T47D (cell line): ENCODE measurements around the gene SIPA1L3.
"Not testable (repeated sequence)": the region's sequence is repeated elsewhere in the genome, so short reads cannot be mapped to it uniquely, and the experiment has no call there.

Experiments used
- DNase-seq, 2 experiments: peaks; one replicate each; pipeline versions ENCODE4 v3.0.0 to v3.0.0-alpha.2; 2011 to 2012; ENCODE audit warnings: low read depth in 1 of 2, low spot score in 1 of 2
- JUND ChIP-seq: IDR thresholded peaks from 2 replicates; pipeline ENCODE4 v1.6.1; 2012; ENCODE audit warnings: low read depth
- in situ Hi-C: cut with HindIII; loops from 2 replicates; pipeline ENCODE4 v1.10.0; 2016; ENCODE audit warnings: low sequenced_read_pairs, low pct_unique_long_range_greater_than_20kb

The SIPA1L3 gene

DNA sequence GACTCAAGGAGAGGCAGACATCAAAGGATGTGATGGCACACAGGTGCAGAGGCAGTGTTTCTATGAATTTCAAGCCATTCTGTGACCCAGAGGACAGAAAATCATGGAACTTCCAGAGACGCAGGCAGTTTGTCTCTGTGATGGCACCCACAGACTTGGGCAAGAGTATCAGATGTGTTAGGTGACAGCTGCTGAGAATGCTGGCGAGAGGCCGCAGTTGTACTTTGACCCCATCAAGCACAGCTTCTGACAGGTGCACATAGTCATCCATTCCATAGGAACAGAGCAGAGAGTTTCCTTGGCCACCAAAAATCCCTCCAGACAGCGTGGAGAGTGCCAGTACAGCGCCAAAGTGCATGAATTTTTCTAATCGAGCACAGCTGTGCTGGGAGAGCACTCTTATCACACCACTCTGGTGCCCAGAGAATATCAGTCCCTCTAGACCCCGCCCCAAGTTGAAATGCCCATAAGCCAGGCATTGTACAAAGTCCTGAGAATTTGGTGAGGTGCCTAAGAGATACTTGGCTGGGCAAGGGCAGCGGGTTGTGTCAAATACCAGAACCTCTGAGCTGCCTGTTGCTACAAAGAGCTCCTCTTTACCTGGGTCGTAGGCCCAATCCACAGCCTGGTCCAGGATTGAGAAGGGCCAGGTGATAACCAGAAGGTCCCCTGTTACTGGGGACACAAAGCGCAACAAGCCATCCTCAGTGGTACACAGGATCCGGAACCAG is 13.0 kb upstream of the SIPA1L3 start:
- in situ Hi-C loops, result no loop called here
- DNase-seq, result no peak
- no peak for TF ChIP-seq JUND

DNA sequence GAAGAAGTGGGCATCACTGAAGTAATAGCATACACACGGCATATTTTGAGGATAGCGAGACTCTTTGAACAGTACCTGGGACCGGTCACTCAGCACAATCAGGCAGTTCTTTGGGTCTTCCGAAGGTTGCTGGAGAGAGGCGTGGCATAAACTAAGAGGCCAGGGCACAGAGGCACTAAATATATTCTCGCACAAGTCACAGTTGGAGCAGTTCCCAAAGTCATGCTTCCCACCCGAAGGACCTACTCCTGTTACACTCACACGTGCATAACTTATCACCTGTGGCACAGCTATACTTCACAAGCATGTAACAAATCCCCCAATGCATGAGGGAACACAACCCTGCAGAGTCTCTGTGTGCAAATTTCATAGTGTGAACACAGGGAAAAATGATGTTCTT is 10.8 kb upstream of the SIPA1L3 start:
- no peak for TF ChIP-seq JUND
- in situ Hi-C loops, result no loop called here
- DNase-seq, result no peak

DNA sequence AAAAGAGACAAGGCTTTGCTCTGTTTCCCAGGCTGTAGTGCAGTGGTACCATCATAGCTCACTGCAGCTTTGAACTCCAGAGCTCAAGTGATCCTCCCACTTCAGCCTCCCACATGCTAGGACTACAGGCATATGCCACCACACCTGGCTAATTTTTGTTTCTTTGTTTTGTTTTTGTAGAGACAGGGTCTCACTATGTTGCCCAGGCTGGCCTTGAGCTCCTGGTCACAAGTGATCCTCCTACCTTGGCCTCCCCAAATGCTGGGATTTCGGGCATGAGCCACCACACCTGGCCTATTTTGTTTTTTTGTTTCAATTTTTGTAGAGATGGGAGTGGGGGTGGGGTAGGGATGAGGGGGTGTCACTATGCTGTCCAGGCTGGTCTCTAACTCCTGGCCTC is 7.6 kb upstream of the SIPA1L3 start:
- TF ChIP-seq JUND, result no peak
- in situ Hi-C loops, result no loop called here
- no peak for DNase-seq

DNA sequence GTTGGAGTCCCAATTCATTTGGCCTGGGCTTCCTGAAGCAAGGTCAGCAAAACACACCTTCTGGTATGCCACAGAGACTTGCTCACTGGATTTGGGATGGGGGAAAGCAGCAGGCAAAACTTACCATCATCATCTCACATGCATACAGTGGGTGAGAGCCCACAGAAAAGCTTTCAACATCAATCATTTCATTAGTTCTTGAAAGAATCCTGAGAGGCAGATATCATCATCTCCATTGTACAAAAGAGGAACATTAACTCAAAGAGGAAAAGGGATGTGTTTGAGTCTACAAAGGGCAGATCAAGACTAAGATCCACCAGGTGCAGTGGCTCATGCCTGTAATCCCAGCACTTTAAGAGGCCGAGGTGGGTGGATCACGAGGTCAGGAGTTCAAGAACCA is 7.0 kb upstream of the SIPA1L3 start:
- TF ChIP-seq JUND, result no peak
- in situ Hi-C loops, result no loop called here
- DNase-seq, result no peak

DNA sequence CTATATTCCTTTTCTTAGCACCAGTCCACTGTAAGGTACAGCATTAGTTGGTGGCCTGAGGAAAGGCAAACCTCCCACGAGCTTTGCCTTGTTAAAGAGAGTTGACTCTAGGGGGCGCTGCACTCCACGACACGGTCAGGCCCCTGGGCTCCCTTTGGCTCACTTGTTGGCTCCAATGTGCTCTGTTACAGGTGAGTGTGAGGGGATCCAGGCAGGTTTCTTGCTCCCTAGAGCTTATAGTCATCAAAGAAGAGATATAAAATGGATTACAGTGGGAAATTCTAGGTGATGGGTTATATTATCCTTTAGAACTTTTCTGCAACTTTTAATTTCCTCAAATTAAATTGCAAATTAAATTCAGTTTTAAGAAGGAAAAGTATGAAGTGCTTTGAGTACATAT is 4.3 kb upstream of the SIPA1L3 start:
- no peak for TF ChIP-seq JUND
- peak; percentile 60 to 87 for DNase-seq
- in situ Hi-C loops, result no loop called here

DNA sequence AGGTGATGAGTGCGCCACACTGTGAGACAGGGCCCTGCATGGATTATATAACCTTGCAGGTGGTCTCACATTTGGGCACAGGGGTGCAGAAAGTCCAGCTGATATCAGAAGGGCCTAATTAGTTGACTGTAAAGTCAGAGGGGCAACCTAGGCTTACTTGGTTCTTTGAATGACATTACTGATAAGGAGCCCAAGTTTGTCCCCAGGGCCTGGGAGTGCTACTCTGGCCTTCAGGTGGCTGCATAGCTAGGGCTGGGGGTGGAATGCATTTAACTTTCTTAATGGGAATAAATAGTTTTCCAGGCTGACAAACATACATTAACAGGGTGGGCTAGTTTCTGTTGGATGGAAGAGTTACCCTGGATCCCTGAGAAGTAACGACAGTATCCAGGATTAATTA is 3.9 kb upstream of the SIPA1L3 start:
- in situ Hi-C loops, result no loop called here
- no peak for DNase-seq
- TF ChIP-seq JUND, result no peak

DNA sequence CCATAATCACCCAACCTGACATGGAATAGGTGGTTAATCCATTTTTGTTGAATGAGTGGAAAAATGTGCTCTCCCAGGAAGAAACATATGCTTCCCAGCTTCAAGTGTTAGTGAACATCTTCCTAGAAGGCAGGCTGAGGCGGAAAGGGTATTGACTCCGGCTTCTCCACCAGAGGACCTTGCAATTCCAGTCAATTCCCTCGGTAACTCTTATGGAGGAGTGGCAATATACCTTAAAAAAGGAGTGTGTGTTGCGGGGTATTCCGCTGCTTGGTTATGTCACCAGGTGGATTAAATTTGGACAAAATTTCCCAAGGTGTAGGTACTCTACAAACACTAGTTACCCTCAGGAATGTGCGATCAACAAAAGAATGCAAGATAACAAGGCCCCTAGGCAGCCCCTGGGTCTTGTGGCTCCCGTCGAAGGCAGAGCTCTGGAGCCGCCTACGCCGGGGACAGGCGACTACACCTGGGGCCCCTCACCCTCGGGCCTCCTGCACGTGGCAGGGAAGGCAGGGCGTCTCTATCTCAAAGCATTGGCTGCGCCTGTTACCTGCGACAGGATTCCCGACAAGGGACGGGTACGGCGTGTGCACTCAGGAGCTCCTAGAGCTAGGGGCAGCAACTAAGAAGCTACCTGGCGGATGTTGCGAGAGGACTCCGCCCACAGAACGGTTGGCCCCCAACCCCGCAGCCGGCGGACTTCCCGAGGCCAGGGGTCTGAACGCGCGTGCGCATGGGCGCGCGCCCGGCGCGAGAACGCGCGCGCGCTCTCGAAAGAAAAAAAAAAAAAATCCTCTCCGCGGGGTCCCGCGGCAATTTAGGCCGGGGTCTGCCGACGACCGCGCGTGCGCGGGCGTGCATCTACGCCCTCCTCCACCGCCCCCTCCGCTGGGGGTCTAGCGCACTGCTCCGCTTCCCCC is 801 bp upstream of the SIPA1L3 start, which contains the start of gene WDR87:
WDR87 (minus strand) TSS at position 649 of the 923 bp plus-strand sequence. CDS start 8,355 bp downstream, outside the sequence.
- DNase-seq, result peak; percentile 29 to 78
- no peak for TF ChIP-seq JUND
- in situ Hi-C loops, result no loop called here

DNA sequence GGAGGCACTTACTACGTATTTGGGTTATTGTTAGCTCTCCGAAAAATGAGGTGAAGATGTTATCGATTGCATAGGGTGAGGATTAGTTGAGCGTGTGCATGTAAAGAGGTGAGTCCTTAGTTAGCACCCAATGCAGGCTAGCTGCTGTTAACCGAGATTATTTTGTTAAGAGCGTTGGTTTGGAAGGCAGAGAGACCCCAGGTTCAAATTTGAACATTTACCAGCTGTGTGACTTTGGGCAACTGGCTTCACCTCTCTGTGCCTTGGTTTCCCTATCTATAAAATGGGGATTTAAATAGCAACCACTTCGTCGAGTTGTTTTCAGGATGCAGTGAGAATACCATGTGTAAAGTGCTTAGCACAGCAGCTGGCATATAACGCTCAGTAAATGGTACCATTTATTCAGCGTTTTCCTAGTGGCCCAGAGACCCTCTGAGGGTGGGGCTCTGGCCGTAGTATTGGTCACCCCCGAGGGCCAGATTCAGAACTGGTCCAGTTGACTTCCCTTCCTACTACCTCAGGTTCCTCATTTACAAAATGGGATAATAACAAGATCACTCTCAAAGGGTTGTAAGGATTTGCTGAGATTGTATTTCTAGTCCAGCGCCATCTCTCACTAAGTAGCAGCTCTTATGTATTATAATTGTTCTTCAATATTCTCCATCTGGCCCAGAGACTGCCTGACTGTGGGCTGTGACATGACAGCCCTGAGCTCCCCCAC is 887 bp downstream of the SIPA1L3 start:
- DNase-seq, result no peak
- in situ Hi-C loops, result no loop called here
- no peak for TF ChIP-seq JUND

DNA sequence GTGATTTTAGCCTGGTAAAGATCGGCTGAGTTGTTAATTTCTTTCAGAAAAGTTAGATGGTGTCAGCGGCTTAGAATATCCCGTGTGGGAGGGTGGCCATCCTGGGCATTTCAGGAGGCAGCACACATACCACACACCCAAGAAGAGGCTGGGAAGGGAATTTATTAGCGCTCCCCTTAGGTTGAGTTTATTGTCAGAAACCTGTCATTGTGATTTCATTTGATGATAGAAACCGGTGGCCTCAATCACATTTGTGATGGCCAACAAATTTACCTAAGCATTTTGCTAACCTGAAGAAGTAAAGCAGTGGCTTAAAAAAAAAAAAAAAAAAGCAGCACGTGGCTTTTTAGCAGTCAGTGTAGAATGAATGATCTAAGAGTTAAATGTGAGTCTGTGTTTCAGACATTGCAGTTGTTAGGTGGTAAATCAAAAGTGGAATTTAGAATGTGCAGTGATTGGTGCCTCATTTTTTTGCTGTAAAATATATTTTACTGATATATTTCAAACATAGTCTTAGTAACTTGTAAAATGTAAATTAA is 2.7 kb downstream of the SIPA1L3 start:
- TF ChIP-seq JUND, result no peak
- no peak for DNase-seq
- in situ Hi-C loops, result no loop called here

DNA sequence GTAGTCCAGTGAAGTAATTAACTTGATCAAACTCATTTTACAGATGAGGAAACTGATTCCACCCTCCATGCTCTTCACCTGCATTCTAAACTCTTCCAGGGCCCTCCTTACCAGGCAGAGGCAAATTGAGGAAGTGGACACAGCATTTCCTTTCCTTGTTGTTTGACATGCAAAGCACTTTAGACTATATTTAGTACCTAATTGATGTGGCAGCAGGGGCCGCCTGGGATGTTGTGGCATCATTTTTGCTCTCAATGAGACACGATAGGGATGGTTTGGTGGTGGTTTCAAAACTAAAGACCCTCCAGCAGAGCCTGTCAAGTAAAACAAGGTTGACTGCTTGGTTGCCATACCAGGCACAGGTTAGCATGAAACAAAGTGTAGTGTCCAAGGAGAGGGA is 7.9 kb downstream of the SIPA1L3 start:
- in situ Hi-C loops, result no loop called here
- no peak for DNase-seq
- TF ChIP-seq JUND, result no peak

DNA sequence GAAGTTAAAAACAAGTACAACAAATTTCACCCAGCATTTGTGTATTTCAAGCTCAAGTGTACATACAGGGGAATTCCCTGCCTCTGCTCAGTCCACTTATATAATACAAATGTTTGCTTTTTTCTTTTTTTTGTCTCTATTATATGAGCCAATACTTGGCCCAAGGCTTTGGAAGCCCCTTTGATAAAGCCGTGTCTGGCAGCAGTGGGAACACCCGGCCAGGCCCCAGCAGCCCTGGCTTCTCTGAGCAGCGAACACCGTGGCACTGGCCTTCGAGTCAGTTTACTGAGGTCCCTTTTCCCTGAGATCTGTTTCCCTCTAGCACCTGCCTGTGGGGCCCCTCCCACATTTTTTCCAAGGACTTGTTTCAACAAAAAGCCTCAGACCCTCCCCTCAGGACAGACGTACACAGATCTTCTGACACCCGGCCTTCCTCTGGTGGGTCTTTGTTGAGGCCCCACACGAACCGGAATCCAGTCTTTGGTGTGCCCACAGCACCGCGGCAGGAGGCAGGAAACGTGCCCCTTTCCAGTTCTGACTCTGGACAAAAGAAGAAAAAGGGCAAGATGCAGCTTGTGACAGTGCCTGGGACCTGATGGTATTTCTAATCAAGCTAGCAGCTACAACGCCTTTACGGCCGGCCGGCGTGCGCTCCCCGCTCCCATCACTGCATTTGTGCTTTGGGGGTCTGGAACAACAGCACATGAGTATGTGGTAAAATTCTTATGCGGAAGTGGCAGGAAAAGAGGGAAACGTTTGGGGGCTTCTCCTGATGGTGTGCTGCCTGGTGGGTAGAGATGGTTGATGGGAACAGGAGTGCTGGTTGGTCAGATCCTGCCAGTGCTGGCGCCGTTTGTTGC is 13.8 kb downstream of the SIPA1L3 start:
- in situ Hi-C loops, result no loop called here
- no peak for TF ChIP-seq JUND
- DNase-seq, result no peak

DNA sequence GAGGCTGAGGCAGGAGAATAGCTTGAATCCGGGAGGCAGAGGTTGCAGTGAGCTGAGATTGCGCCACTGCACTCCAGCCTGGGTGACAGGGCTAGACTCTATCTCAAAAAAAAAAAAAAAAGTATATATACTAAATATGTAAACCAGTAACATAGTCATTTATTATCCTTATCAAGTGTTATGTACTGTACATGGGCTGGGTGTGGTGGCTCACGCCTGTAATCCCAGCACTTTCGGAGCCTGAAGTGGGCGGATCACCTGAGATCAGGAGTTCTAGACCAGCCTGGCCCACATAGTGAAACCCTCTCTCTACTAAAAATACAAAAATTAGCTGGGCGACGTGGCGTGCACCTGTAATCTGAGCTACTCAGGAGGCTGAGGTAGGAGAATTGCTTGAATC is 17.6 kb downstream of the SIPA1L3 start:
- in situ Hi-C loops, DNase-seq: not testable (repeated sequence)
